ENCODE results near the gene NAALADL1.

Gene NAALADL1, protein sequence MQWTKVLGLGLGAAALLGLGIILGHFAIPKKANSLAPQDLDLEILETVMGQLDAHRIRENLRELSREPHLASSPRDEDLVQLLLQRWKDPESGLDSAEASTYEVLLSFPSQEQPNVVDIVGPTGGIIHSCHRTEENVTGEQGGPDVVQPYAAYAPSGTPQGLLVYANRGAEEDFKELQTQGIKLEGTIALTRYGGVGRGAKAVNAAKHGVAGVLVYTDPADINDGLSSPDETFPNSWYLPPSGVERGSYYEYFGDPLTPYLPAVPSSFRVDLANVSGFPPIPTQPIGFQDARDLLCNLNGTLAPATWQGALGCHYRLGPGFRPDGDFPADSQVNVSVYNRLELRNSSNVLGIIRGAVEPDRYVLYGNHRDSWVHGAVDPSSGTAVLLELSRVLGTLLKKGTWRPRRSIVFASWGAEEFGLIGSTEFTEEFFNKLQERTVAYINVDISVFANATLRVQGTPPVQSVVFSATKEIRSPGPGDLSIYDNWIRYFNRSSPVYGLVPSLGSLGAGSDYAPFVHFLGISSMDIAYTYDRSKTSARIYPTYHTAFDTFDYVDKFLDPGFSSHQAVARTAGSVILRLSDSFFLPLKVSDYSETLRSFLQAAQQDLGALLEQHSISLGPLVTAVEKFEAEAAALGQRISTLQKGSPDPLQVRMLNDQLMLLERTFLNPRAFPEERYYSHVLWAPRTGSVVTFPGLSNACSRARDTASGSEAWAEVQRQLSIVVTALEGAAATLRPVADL

DNA sequence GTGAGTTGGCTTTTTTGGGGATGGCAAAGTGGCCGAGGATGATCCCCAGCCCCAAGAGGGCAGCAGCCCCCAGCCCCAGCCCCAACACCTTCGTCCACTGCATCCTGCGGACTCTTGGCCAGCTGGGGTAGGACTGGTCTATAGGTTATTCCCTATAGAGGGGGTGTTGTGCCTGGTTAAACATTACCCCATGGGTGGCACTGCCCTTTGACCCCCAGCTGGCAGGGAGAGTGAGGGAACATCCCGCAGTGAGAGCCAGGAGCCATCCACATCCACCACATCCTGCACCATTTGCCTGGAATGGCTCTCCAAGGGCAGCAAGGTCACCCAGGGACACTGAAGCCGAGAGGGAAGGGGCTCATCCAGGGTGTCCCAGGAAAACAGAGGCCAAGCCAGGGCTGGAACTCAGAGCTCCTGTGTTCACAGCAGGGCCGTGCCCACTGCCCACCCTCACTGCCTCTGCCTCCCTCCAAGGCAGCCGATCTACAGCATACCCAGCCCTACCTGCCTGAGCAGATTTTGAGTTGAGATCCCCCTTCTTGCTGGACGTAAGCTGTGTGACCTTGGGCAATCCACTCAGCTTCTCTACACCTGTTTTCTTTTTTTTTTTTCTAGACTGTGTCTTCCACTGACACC, at the start of gene NAALADL1:
NAALADL1 (minus strand) TSS at position 135 of the 636 bp plus-strand sequence; CDS start at position 103, 32 bp downstream.
- Histone ChIP-seq H3K27ac (ENCODE audit: low read depth, low read length) (no peak within 1 kb of the TSS), H3K36me3 (ENCODE audit: control insufficient read depth in 5 of 5, insufficient read depth in 5 of 5, low read length in 5 of 5) (no peaks in the 10 kb centered on the region), H3K9me3 (ENCODE audit: control insufficient read depth in 5 of 5, low read length in 5 of 5) (no peaks in the 10 kb centered on the region), H3K9ac (ENCODE audit: low read length in 5 of 5) (no peak within 1 kb of the TSS), H3K27me3 (ENCODE audit: control insufficient read depth in 5 of 5, insufficient read depth in 4 of 5, low read length in 5 of 5) (peaks cover 0 to 10% (median 2%) of the 10 kb centered on the region in 5 donors), H3K4me1 (ENCODE audit: control insufficient read depth in 5 of 5, insufficient read depth in 5 of 5, low read length in 5 of 5) (no peaks in the 10 kb centered on the region), H3K4me3 (ENCODE audit: low read depth in 1 of 5, low read length in 5 of 5) (no peak within 1 kb of the TSS)

- no peaks in the 10 kb centered on the region for H3K9me3 ChIP-seq (ENCODE audit: control insufficient read depth in 5 of 5, low read length in 5 of 5)
- no peak overlapping the region for H3K9ac ChIP-seq (ENCODE audit: low read length in 5 of 5)
- H3K4me3 ChIP-seq (ENCODE audit: low read depth in 1 of 5, low read length in 5 of 5), result no peak overlapping the region
- no peak overlapping the region for H3K27ac ChIP-seq (ENCODE audit: low read depth, low read length)
- H3K36me3 ChIP-seq (ENCODE audit: control insufficient read depth in 5 of 5, insufficient read depth in 5 of 5, low read length in 5 of 5), result peaks cover 0 to 36% (median 29%) of the 10 kb centered on the region in 5 donors
- no peaks in the 10 kb centered on the region for H3K27me3 ChIP-seq (ENCODE audit: control insufficient read depth in 5 of 5, insufficient read depth in 4 of 5, low read length in 5 of 5)
- H3K4me1 ChIP-seq (ENCODE audit: control insufficient read depth in 5 of 5, insufficient read depth in 5 of 5, low read length in 5 of 5), result peaks cover 1 to 55% (median 35%) of the 10 kb centered on the region in 5 donors
Measured at GRCh38 chr11:65107751-65108468, 49.6 kb upstream of the NAALADL1 start.

GRCh38 chr11:65107078-65107477, 48.7 kb upstream of the NAALADL1 start:
- Histone ChIP-seq H3K9ac (ENCODE audit: low read length in 5 of 5) (no peak overlapping the region), H3K9me3 (ENCODE audit: control insufficient read depth in 5 of 5, low read length in 5 of 5) (no peaks in the 10 kb centered on the region)

GRCh38 chr11:65104628-65105027, 46.3 kb upstream of the NAALADL1 start:
- no peaks in the 10 kb centered on the region for H3K9me3 ChIP-seq (ENCODE audit: control insufficient read depth in 5 of 5, low read length in 5 of 5)
- H3K36me3 ChIP-seq (ENCODE audit: control insufficient read depth in 5 of 5, insufficient read depth in 5 of 5, low read length in 5 of 5), result peaks cover 0 to 35% (median 25%) of the 10 kb centered on the region in 5 donors
- H3K27me3 ChIP-seq (ENCODE audit: control insufficient read depth in 5 of 5, insufficient read depth in 4 of 5, low read length in 5 of 5), result no peaks in the 10 kb centered on the region
- H3K27ac ChIP-seq (ENCODE audit: low read depth, low read length), result peak overlapping the region; percentile 82
- H3K4me1 ChIP-seq (ENCODE audit: control insufficient read depth in 5 of 5, insufficient read depth in 5 of 5, low read length in 5 of 5), result peaks cover 0 to 49% (median 27%) of the 10 kb centered on the region in 5 donors
- H3K9ac ChIP-seq (ENCODE audit: low read length in 5 of 5), result peak overlapping the region in 1 of 5 donors; percentile 6
- no peak overlapping the region for H3K4me3 ChIP-seq (ENCODE audit: low read depth in 1 of 5, low read length in 5 of 5)

More at GRCh38 chr11:65107078-65107477, 48.7 kb upstream of the NAALADL1 start:
- H3K4me1 ChIP-seq (ENCODE audit: control insufficient read depth in 5 of 5, insufficient read depth in 5 of 5, low read length in 5 of 5), result peaks cover 1 to 55% (median 34%) of the 10 kb centered on the region in 5 donors
- peaks cover 0 to 39% (median 29%) of the 10 kb centered on the region in 5 donors for H3K36me3 ChIP-seq (ENCODE audit: control insufficient read depth in 5 of 5, insufficient read depth in 5 of 5, low read length in 5 of 5)
- no peaks in the 10 kb centered on the region for H3K27me3 ChIP-seq (ENCODE audit: control insufficient read depth in 5 of 5, insufficient read depth in 4 of 5, low read length in 5 of 5)
- no peak overlapping the region for H3K27ac ChIP-seq (ENCODE audit: low read depth, low read length)
- no peak overlapping the region for H3K4me3 ChIP-seq (ENCODE audit: low read depth in 1 of 5, low read length in 5 of 5)

GRCh38 chr11:65103476-65103875, 45.1 kb upstream of the NAALADL1 start:
- Histone ChIP-seq H3K9me3 (ENCODE audit: control insufficient read depth in 5 of 5, low read length in 5 of 5) (no peaks in the 10 kb centered on the region), H3K27ac (ENCODE audit: low read depth, low read length) (peak overlapping the region; percentile 82), H3K36me3 (ENCODE audit: control insufficient read depth in 5 of 5, insufficient read depth in 5 of 5, low read length in 5 of 5) (peaks cover 0 to 27% (median 14%) of the 10 kb centered on the region in 5 donors), H3K4me3 (ENCODE audit: low read depth in 1 of 5, low read length in 5 of 5) (no peak overlapping the region), H3K9ac (ENCODE audit: low read length in 5 of 5) (no peak overlapping the region), H3K27me3 (ENCODE audit: control insufficient read depth in 5 of 5, insufficient read depth in 4 of 5, low read length in 5 of 5) (no peaks in the 10 kb centered on the region), H3K4me1 (ENCODE audit: control insufficient read depth in 5 of 5, insufficient read depth in 5 of 5, low read length in 5 of 5) (peaks cover 0 to 49% (median 27%) of the 10 kb centered on the region in 5 donors)

- H3K4me3 ChIP-seq (ENCODE audit: low read depth in 1 of 5, low read length in 5 of 5), result no peak overlapping the region
- H3K9me3 ChIP-seq (ENCODE audit: control insufficient read depth in 5 of 5, low read length in 5 of 5), result no peaks in the 10 kb centered on the region
- H3K27ac ChIP-seq (ENCODE audit: low read depth, low read length), result peak overlapping the region; percentile 82
- H3K27me3 ChIP-seq (ENCODE audit: control insufficient read depth in 5 of 5, insufficient read depth in 4 of 5, low read length in 5 of 5), result no peaks in the 10 kb centered on the region
- peaks cover 0 to 50% (median 27%) of the 10 kb centered on the region in 5 donors for H3K4me1 ChIP-seq (ENCODE audit: control insufficient read depth in 5 of 5, insufficient read depth in 5 of 5, low read length in 5 of 5)
- peaks cover 0 to 22% (median 6%) of the 10 kb centered on the region in 5 donors for H3K36me3 ChIP-seq (ENCODE audit: control insufficient read depth in 5 of 5, insufficient read depth in 5 of 5, low read length in 5 of 5)
- peak overlapping the region in 1 of 5 donors; percentile 35 for H3K9ac ChIP-seq (ENCODE audit: low read length in 5 of 5)
Measured at GRCh38 chr11:65102142-65103095, 44.1 kb upstream of the NAALADL1 start.

- peaks cover 0 to 58% (median 41%) of the 10 kb centered on the region in 5 donors for H3K4me1 ChIP-seq (ENCODE audit: control insufficient read depth in 5 of 5, insufficient read depth in 5 of 5, low read length in 5 of 5)
- peak overlapping the region in 1 of 5 donors; percentile 42 for H3K9ac ChIP-seq (ENCODE audit: low read length in 5 of 5)
- H3K4me3 ChIP-seq (ENCODE audit: low read depth in 1 of 5, low read length in 5 of 5), result no peak overlapping the region
- peak overlapping the region; percentile 61 for H3K27ac ChIP-seq (ENCODE audit: low read depth, low read length)
- no peaks in the 10 kb centered on the region for H3K9me3 ChIP-seq (ENCODE audit: control insufficient read depth in 5 of 5, low read length in 5 of 5)
- H3K36me3 ChIP-seq (ENCODE audit: control insufficient read depth in 5 of 5, insufficient read depth in 5 of 5, low read length in 5 of 5), result peaks cover 0 to 16% (median 6%) of the 10 kb centered on the region in 5 donors
- no peaks in the 10 kb centered on the region for H3K27me3 ChIP-seq (ENCODE audit: control insufficient read depth in 5 of 5, insufficient read depth in 4 of 5, low read length in 5 of 5)
Measured at GRCh38 chr11:65100674-65101350, 42.5 kb upstream of the NAALADL1 start.

GRCh38 chr11:65096926-65097325, 38.6 kb upstream of the NAALADL1 start:
- Histone ChIP-seq H3K9ac (ENCODE audit: low read length in 5 of 5) (peak overlapping the region in 4 of 5 donors; percentile 7 to 72 (median 53)), H3K27ac (ENCODE audit: low read depth, low read length) (no peak overlapping the region), H3K4me1 (ENCODE audit: control insufficient read depth in 5 of 5, insufficient read depth in 5 of 5, low read length in 5 of 5) (peaks cover 0 to 29% (median 23%) of the 10 kb centered on the region in 5 donors), H3K27me3 (ENCODE audit: control insufficient read depth in 5 of 5, insufficient read depth in 4 of 5, low read length in 5 of 5) (no peaks in the 10 kb centered on the region), H3K36me3 (ENCODE audit: control insufficient read depth in 5 of 5, insufficient read depth in 5 of 5, low read length in 5 of 5) (peaks cover 0 to 9% (median 3%) of the 10 kb centered on the region in 5 donors), H3K4me3 (ENCODE audit: low read depth in 1 of 5, low read length in 5 of 5) (peak overlapping the region; percentile 39 to 81 (median 74)), H3K9me3 (ENCODE audit: control insufficient read depth in 5 of 5, low read length in 5 of 5) (no peaks in the 10 kb centered on the region)

Measured in subcutaneous abdominal adipose tissue (tissue), 5 donors.